HCT116 (cell line): ENCODE data around the gene TUT4. TPM values are rescaled to one million over a fixed set of nuclear protein-coding genes. Genes with fewer than 3 reads are reported as not detected.

Experiments
- ATAC-seq: fragments of 200-7000 bp; cut with Tn5 transposase; 2 replicates; pipeline ENCODE4 v1.9.1; 2020; ENCODE audit warnings: mild to moderate bottlenecking, moderate library complexity
- BruUV-seq: library from RNA; stranded (reverse); fragments of 400-500 nt; replicated peaks from 2 replicates; lab custom pipeline; 2021; lab: Mats Ljungman, UMichigan
- CTCF ChIA-PET: fragments of 300-600 bp; sonication (Branson Sonifier 250); formaldehyde crosslinking; loops from one replicate; lab custom pipeline; 2021; ENCODE audit warnings: antibody characterized with exemption; lab: Charles Lee
- POLR2A ChIA-PET: fragments of 300-600, 350-600 bp; sonication (Branson Sonifier 250); formaldehyde crosslinking; loops from one replicate; lab custom pipeline; 2021; ENCODE audit warnings: antibody characterized with exemption; lab: Charles Lee
- RAD21 ChIA-PET, 2 experiments: fragments of 300-600 bp; sonication (Branson Sonifier 250); formaldehyde crosslinking; loops; one replicate each; lab custom pipeline; 2023; ENCODE audit warnings: low total read pairs in 2 of 2; ENCODE audit not compliant: uncharacterized antibody in 2 of 2, unreplicated experiment in 2 of 2, low non-redundant PET in 1 of 2; lab: Charles Lee
- DNase-seq: peaks from one replicate; pipeline ENCODE4 v3.0.0-alpha.2; 2010; ENCODE audit warnings: low read depth, low spot score
- H2AFZ ChIP-seq: fragments of 200-600 bp; shearing (Covaris generic), sonication (generic); 2 replicates; pipeline ENCODE4 v1.6.1; 2017; ENCODE audit warnings: low read depth, mixed run types, mixed read lengths, antibody characterized with exemption, low read length; ENCODE audit not compliant: poor library complexity, severe bottlenecking
- H3K27ac ChIP-seq: 2 replicates; pipeline ENCODE4 v1.5.1; 2012; ENCODE audit warnings: low read depth, low read length
- H3K27me3 ChIP-seq: fragments of 200-600 bp; sonication (generic); 2 replicates; pipeline ENCODE4 v1.6.1; 2016; ENCODE audit warnings: mixed run types, low read length, mixed read lengths; ENCODE audit not compliant: insufficient read depth
- H3K36me3 ChIP-seq, 2 experiments: fragments of 200-500 bp in 1 of 2; fragments of 200-600 bp in 1 of 2; sonication (Bioruptor generic) in 1 of 2; sonication (generic) in 1 of 2; 2 replicates each; pipeline versions ENCODE4 v1.5.1 to v1.6.1; 2014 to 2016; ENCODE audit warnings: low read length in 2 of 2, inconsistent platforms in 1 of 2, mixed read lengths in 1 of 2, mixed run types in 1 of 2; ENCODE audit not compliant: insufficient read depth in 2 of 2, control insufficient read depth in 1 of 2
- H3K4me1 ChIP-seq, 2 experiments: fragments of 200-600 bp in 1 of 2; sonication (generic) in 1 of 2; 2 replicates each; pipeline versions ENCODE4 v1.5.1 to v1.6.1; 2012 to 2017; ENCODE audit warnings: low read length in 2 of 2, inconsistent platforms in 1 of 2, mild to moderate bottlenecking in 1 of 2, mixed read lengths in 1 of 2, mixed run types in 1 of 2, moderate library complexity in 1 of 2; ENCODE audit not compliant: insufficient read depth in 2 of 2, control insufficient read depth in 1 of 2
- H3K4me2 ChIP-seq: fragments of 200-600 bp; sonication (generic); 2 replicates; pipeline ENCODE4 v1.6.1; 2017; ENCODE audit warnings: mixed run types, low read length, mixed read lengths
- H3K4me3 ChIP-seq, 2 experiments: fragments of 200-600 bp in 1 of 2; sonication (generic) in 1 of 2; replicated peaks in 1 of 2; 2 replicates each; pipeline ENCODE4 v1.5.1; 2011 to 2016; ENCODE audit warnings: low read length in 2 of 2, control low read depth in 1 of 2, low read depth in 1 of 2, mild to moderate bottlenecking in 1 of 2, mixed read lengths in 1 of 2, mixed run types in 1 of 2
- H3K79me2 ChIP-seq: fragments of 200-600 bp; sonication (generic); 2 replicates; pipeline ENCODE4 v1.6.1; 2017; ENCODE audit warnings: mild to moderate bottlenecking, mixed run types, low read length, moderate library complexity, mixed read lengths; ENCODE audit not compliant: insufficient read depth
- H3K9ac ChIP-seq: fragments of 200-600 bp; sonication (generic); 2 replicates; pipeline ENCODE4 v1.6.1; 2016; ENCODE audit warnings: low read length, mixed read lengths
- H3K9me2 ChIP-seq: fragments of 200-600 bp; sonication (generic), shearing (Covaris generic); 2 replicates; pipeline ENCODE4 v1.6.1; 2017; ENCODE audit warnings: mixed run types, mild to moderate bottlenecking, moderate library complexity; ENCODE audit not compliant: insufficient read depth
- H3K9me3 ChIP-seq, 2 experiments: fragments of 200-500 bp in 1 of 2; fragments of 200-600 bp in 1 of 2; sonication (Bioruptor generic) in 1 of 2; sonication (generic) in 1 of 2; 2 replicates each; pipeline ENCODE4 v1.6.1; 2014 to 2017; ENCODE audit warnings: low read length in 2 of 2, mixed read lengths in 2 of 2, inconsistent platforms in 1 of 2, low read depth in 1 of 2, mild to moderate bottlenecking in 1 of 2, mixed run types in 1 of 2, moderate library complexity in 1 of 2; ENCODE audit not compliant: control insufficient read depth in 1 of 2, insufficient read depth in 1 of 2
- H4K20me1 ChIP-seq: fragments of 200-600 bp; sonication (generic), shearing (Covaris generic); 2 replicates; pipeline ENCODE4 v1.6.1; 2017; ENCODE audit warnings: mixed run types, mild to moderate bottlenecking, moderate library complexity; ENCODE audit not compliant: insufficient read depth
- CBX3 ChIP-seq: IDR thresholded peaks from 2 replicates; pipeline ENCODE4 v1.6.1; 2012; ENCODE audit warnings: low read depth
- CEBPB ChIP-seq: IDR thresholded peaks from 2 replicates; pipeline ENCODE4 v1.6.1; 2012; ENCODE audit warnings: low read depth
- EZH2 ChIP-seq: fragments of 200-600 bp; sonication (generic); IDR thresholded peaks from 2 replicates; pipeline ENCODE4 v1.6.1; 2017; ENCODE audit warnings: antibody characterized with exemption, mixed run types
- JUND ChIP-seq: IDR thresholded peaks from 2 replicates; pipeline ENCODE4 v1.6.1; 2012
- POLR2A ChIP-seq: IDR thresholded peaks from 2 replicates; pipeline ENCODE4 v1.7.0; 2011; ENCODE audit warnings: borderline replicate concordance; ENCODE audit not compliant: insufficient read depth, insufficient read length; ENCODE audit errors: extremely low read depth
- POLR2AphosphoS5 ChIP-seq: IDR thresholded peaks from 2 replicates; pipeline ENCODE4 v1.6.1; 2011; ENCODE audit warnings: mild to moderate bottlenecking, low read depth, low read length, moderate library complexity
- RAD21 ChIP-seq: IDR thresholded peaks from 2 replicates; pipeline ENCODE4 v1.6.1; 2012; ENCODE audit warnings: low read depth, mild to moderate bottlenecking
- SIN3A ChIP-seq: IDR thresholded peaks from 2 replicates; pipeline ENCODE4 v1.6.1; 2012; ENCODE audit warnings: low read depth
- SP1 ChIP-seq: IDR thresholded peaks from 2 replicates; pipeline ENCODE4 v1.6.1; 2012; ENCODE audit warnings: low read depth
- SRF ChIP-seq: IDR thresholded peaks from 2 replicates; pipeline ENCODE4 v1.6.1; 2012; ENCODE audit warnings: low read depth
- TCF7L2 ChIP-seq: IDR thresholded peaks from 2 replicates; pipeline ENCODE4 v1.7.0; 2011; ENCODE audit warnings: borderline replicate concordance, inconsistent platforms; ENCODE audit not compliant: insufficient read depth, insufficient read length; ENCODE audit errors: extremely low read depth
- YY1 ChIP-seq: IDR thresholded peaks from 2 replicates; pipeline ENCODE4 v1.6.1; 2011; ENCODE audit warnings: low read length, low read depth, moderate library complexity, mild to moderate bottlenecking; ENCODE audit not compliant: insufficient replicate concordance; ENCODE audit errors: extremely low read depth
- ZFX ChIP-seq: fragments of 450-650 bp; IDR thresholded peaks from 2 replicates; pipeline ENCODE4 v1.6.1; 2017
- ZNF274 ChIP-seq: fragments of 200-500 bp; sonication (Bioruptor generic); IDR thresholded peaks from 2 replicates; pipeline ENCODE4 v1.6.1; 2014; ENCODE audit warnings: mild to moderate bottlenecking, low read depth, low read length, inconsistent platforms
- intact Hi-C: fragments of 100-400 bp; cut with micrococcal nuclease; formaldehyde crosslinking; loops from 2 replicates; pipeline ENCODE4 v1.10.0; 2022
- total RNA-seq: library from RNA; stranded (reverse); gene quantifications from one replicate; pipeline ENCODE4 v1.2.1, GENCODE V29; 2021; ENCODE audit not compliant: unreplicated experiment
- TF ChIP-seq, protein P1 (sequence below): IDR thresholded peaks from 2 replicates; pipeline ENCODE4 v1.6.1; 2012
- TF ChIP-seq, protein P2 (sequence below): IDR thresholded peaks from 2 replicates; pipeline ENCODE4 v1.6.1; 2012
- TF ChIP-seq, protein P3 (sequence below): IDR thresholded peaks from 2 replicates; pipeline ENCODE4 v1.6.1; 2012; ENCODE audit warnings: low read depth
- TF ChIP-seq, protein P4 (sequence below), 3 experiments: fragments of 200-600 bp in 1 of 3; sonication (generic) in 1 of 3; IDR thresholded peaks in 2 of 3; conservative IDR thresholded peaks in 1 of 3; 2 replicates each; pipeline ENCODE4 v1.5.1; 2012 to 2017; ENCODE audit warnings: low read depth in 2 of 3, low read length in 2 of 3, antibody characterized with exemption in 1 of 3, borderline replicate concordance in 1 of 3, control low read depth in 1 of 3, mild to moderate bottlenecking in 1 of 3, mixed read lengths in 1 of 3, mixed run types in 1 of 3, moderate library complexity in 1 of 3; ENCODE audit not compliant: insufficient read depth in 1 of 3

Gene TUT4
- total RNA-seq, 1 experiment from 2014 or later = 50.0 TPM

DNA sequence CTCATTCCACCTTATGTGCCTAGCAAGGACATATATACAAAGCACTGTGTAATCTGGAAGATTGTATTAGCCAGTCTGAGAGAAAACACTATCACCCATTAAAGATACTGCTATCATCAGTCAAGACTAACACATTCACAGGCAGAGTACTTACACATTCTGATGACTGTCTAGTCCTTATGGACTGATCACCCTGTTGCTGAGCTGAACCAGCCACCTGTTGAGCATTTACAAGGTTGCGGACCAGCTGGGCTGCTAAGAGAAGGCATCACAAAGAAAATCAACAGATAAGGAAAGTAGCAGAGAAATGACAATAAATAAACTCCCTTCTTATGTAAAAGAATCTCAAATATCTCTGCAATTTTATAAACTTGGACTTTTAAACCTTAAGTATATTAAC lies 117.7 kb downstream of the TUT4 start:
- Histone ChIP-seq H3K4me2 (no peak overlapping the region), H3K27ac (no peak overlapping the region), H2AFZ (no peak overlapping the region), H3K79me2 (no peaks in the 10 kb centered on the region), H3K4me3 (no peak overlapping the region), H3K36me3 (peaks cover 12 to 15% of the 10 kb centered on the region in 2 experiments), H3K9ac (no peak overlapping the region), H3K4me1 (no peaks in the 10 kb centered on the region), H3K9me3 (no peaks in the 10 kb centered on the region), H3K27me3 (no peaks in the 10 kb centered on the region), H3K9me2 (no peaks in the 10 kb centered on the region), H4K20me1 (no peaks in the 10 kb centered on the region)
- no peak for ATAC-seq
- ChIA-PET CTCF (no interaction called here), POLR2A (no interaction called here), RAD21 (no interaction called here)
- no peak for DNase-seq
- intact Hi-C loops = no loop called here
- TF ChIP-seq SIN3A (no peak), POLR2AphosphoS5 (no peak), CEBPB (no peak), CBX3 (no peak), SP1 (no peak), RAD21 (no peak), EZH2 (no peak), JUND (no peak), TCF7L2 (no peak), SRF (no peak), POLR2A (no peak), ZNF274 (no peak), ZFX (no peak), YY1 (no peak)
- TF ChIP-seq, protein P1, sequence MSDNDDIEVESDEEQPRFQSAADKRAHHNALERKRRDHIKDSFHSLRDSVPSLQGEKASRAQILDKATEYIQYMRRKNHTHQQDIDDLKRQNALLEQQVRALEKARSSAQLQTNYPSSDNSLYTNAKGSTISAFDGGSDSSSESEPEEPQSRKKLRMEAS = no peak
- TF ChIP-seq, protein P2, sequence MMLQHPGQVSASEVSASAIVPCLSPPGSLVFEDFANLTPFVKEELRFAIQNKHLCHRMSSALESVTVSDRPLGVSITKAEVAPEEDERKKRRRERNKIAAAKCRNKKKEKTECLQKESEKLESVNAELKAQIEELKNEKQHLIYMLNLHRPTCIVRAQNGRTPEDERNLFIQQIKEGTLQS = no peak
- TF ChIP-seq, protein P3, sequence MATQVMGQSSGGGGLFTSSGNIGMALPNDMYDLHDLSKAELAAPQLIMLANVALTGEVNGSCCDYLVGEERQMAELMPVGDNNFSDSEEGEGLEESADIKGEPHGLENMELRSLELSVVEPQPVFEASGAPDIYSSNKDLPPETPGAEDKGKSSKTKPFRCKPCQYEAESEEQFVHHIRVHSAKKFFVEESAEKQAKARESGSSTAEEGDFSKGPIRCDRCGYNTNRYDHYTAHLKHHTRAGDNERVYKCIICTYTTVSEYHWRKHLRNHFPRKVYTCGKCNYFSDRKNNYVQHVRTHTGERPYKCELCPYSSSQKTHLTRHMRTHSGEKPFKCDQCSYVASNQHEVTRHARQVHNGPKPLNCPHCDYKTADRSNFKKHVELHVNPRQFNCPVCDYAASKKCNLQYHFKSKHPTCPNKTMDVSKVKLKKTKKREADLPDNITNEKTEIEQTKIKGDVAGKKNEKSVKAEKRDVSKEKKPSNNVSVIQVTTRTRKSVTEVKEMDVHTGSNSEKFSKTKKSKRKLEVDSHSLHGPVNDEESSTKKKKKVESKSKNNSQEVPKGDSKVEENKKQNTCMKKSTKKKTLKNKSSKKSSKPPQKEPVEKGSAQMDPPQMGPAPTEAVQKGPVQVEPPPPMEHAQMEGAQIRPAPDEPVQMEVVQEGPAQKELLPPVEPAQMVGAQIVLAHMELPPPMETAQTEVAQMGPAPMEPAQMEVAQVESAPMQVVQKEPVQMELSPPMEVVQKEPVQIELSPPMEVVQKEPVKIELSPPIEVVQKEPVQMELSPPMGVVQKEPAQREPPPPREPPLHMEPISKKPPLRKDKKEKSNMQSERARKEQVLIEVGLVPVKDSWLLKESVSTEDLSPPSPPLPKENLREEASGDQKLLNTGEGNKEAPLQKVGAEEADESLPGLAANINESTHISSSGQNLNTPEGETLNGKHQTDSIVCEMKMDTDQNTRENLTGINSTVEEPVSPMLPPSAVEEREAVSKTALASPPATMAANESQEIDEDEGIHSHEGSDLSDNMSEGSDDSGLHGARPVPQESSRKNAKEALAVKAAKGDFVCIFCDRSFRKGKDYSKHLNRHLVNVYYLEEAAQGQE = no peak
- TF ChIP-seq, protein P4, sequence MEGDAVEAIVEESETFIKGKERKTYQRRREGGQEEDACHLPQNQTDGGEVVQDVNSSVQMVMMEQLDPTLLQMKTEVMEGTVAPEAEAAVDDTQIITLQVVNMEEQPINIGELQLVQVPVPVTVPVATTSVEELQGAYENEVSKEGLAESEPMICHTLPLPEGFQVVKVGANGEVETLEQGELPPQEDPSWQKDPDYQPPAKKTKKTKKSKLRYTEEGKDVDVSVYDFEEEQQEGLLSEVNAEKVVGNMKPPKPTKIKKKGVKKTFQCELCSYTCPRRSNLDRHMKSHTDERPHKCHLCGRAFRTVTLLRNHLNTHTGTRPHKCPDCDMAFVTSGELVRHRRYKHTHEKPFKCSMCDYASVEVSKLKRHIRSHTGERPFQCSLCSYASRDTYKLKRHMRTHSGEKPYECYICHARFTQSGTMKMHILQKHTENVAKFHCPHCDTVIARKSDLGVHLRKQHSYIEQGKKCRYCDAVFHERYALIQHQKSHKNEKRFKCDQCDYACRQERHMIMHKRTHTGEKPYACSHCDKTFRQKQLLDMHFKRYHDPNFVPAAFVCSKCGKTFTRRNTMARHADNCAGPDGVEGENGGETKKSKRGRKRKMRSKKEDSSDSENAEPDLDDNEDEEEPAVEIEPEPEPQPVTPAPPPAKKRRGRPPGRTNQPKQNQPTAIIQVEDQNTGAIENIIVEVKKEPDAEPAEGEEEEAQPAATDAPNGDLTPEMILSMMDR (IDR thresholded peaks at IDR 0.05 in 2 of 3, conservative IDR thresholded peaks at IDR 0.05 in 1 of 3; ENCODE audit: borderline replicate concordance in 1 of 3, insufficient read depth in 1 of 3, low read depth in 2 of 3, low read length in 2 of 3) = no peak
- BruUV-seq = no TSS peak
